GM12891 (cell line): ENCODE data around the gene NPTXR.

Experiments
- PAX5 ChIP-seq: IDR thresholded peaks from 2 replicates; pipeline ENCODE4 v1.6.1; 2011; ENCODE audit warnings: low read length, moderate library complexity, mild to moderate bottlenecking; ENCODE audit not compliant: insufficient read depth, severe bottlenecking
- POLR2A ChIP-seq: IDR thresholded peaks from 2 replicates; pipeline ENCODE4 v1.6.1; 2011; ENCODE audit warnings: low read depth, low read length, control low read depth
- POLR2AphosphoS5 ChIP-seq: IDR thresholded peaks from 2 replicates; pipeline ENCODE4 v1.6.1; 2011; ENCODE audit warnings: low read depth, low read length, control low read depth
- SPI1 ChIP-seq: IDR thresholded peaks from 2 replicates; pipeline ENCODE4 v1.6.1; 2011; ENCODE audit warnings: low read depth, low read length, control low read depth
- TAF1 ChIP-seq: IDR thresholded peaks from 2 replicates; pipeline ENCODE4 v1.6.1; 2011; ENCODE audit warnings: low read depth, low read length, control low read depth

- TF ChIP-seq POLR2AphosphoS5: no peak
- peak; percentile 73; the same call in 1 of the 2 replicates for TF ChIP-seq POLR2A
- no peak for TF ChIP-seq SPI1
- no peak; the same call in 1 of the 2 replicates for TF ChIP-seq TAF1
- no peak for TF ChIP-seq PAX5
Measured at GRCh38 chr22:38872172-38872830, 28.5 kb upstream of the NPTXR start, which contains the start of gene CBX6.
